ENCODE results near the gene CBX7.

CBX7 gene

DNA sequence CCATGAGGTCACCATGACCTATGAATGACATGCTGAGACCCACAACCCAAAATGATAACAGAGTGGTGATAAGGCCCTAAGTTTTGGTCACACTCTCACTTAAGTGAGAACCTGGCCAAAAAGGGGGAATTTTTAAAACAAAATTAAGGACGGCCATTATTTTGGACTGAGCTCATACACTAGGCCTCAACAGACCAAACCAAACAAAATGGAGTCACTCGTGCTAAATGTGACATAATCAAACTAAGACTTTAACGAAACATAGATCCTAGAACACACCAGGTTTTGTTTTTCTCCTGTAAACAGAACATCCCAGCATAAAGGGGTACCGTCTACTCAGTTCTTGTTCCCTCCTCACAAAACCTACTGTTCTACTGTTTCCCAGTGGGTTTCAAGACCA lies 44.0 kb downstream of the CBX7 start:
- ChIA-PET CTCF (interaction anchor here (0.6 kb wide), 1 partner anchor 17 kb away, joined by 3 read pairs; no protein-coding TSS in a partner anchor), POLR2A (no interaction called here)
- DNase-seq (ENCODE audit: extremely low spot score) = no peak
- no peak for TF ChIP-seq SP1 (IDR thresholded peaks at IDR 0.05)
- TF ChIP-seq PKNOX1 (IDR thresholded peaks at IDR 0.05) = no peak
- no peak for TF ChIP-seq ARNT (IDR thresholded peaks at IDR 0.05)
- TF ChIP-seq SUZ12 (IDR thresholded peaks at IDR 0.05) = no peak
- TF ChIP-seq FOXK2 (IDR thresholded peaks at IDR 0.05) = no peak
- no peak for TF ChIP-seq HDGF (IDR thresholded peaks at IDR 0.05; ENCODE audit: borderline replicate concordance)
- no peak for TF ChIP-seq LEF1 (IDR thresholded peaks at IDR 0.05; ENCODE audit: borderline replicate concordance)
- TF ChIP-seq TARDBP (IDR thresholded peaks at IDR 0.05) = no peak
- no peak for TF ChIP-seq FOXM1 (IDR thresholded peaks at IDR 0.05; ENCODE audit: borderline replicate concordance)
- no peak for TF ChIP-seq FOXA1 (IDR thresholded peaks at IDR 0.05)
- TF ChIP-seq ELF4 (IDR thresholded peaks at IDR 0.05) = no peak

DNA sequence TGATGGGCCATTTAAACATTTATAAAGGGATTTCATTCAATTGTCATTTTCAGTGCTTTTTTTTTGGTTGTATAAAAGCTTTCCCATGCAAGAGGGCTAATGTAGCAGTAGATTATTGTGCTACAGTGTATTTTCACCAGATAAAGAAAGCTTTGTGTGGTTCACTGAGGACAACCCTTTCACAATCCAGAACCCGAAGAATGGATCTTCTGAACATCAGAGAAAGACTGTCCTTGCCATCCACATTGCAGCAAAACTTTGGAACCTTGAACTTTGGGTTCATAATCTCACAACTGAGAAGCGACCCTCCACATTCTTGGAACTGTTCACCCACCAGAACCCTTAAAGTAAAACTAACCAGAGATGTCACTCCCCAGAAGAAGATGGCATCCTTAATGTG lies 46.2 kb downstream of the CBX7 start:
- ChIA-PET CTCF (no interaction called here), POLR2A (no interaction called here)
- TF ChIP-seq L3MBTL2 (conservative IDR thresholded peaks at IDR 0.05) (no peak), LEF1 (IDR thresholded peaks at IDR 0.05; ENCODE audit: borderline replicate concordance) (no peak), SUZ12 (IDR thresholded peaks at IDR 0.05) (no peak), TARDBP (IDR thresholded peaks at IDR 0.05) (no peak), FOXA1 (IDR thresholded peaks at IDR 0.05) (no peak)
- DNase-seq (ENCODE audit: extremely low spot score) = no peak

DNA sequence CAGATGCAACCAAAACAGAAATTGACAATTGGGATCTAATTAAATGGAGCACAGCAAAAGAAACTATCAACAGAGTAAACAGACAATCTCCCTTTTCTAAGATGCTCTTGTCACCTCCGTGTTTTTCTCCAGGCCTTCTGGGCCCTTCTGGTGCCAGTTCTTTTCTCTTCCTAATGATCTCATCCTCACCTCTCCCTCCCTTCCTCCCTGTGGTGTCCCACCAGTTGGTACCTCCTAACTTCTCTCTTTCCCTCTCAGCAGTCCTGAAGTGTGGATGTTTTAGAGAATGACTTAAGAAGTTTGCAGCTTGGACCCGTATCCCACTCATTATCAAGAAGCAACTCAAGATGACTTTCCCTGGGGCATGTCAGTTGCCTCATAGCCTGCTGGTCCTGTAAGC lies 49.0 kb downstream of the CBX7 start:
- ChIA-PET POLR2A (interaction anchor here (1.2 kb wide), 1 partner anchor 14 kb away, joined by 3 read pairs; no protein-coding TSS in a partner anchor), CTCF (no interaction called here)
- no peak for TF ChIP-seq CTBP1 (IDR thresholded peaks at IDR 0.05; ENCODE audit: borderline replicate concordance)
- TF ChIP-seq HDGF (IDR thresholded peaks at IDR 0.05; ENCODE audit: borderline replicate concordance) = no peak
- no peak for TF ChIP-seq L3MBTL2 (conservative IDR thresholded peaks at IDR 0.05)
- no peak for TF ChIP-seq FOXM1 (IDR thresholded peaks at IDR 0.05; ENCODE audit: borderline replicate concordance)
- TF ChIP-seq ELF4 (IDR thresholded peaks at IDR 0.05) = no peak
- TF ChIP-seq NFRKB (IDR thresholded peaks at IDR 0.05) = no peak
- no peak for TF ChIP-seq SP1 (IDR thresholded peaks at IDR 0.05)
- no peak for TF ChIP-seq LEF1 (IDR thresholded peaks at IDR 0.05; ENCODE audit: borderline replicate concordance)
- no peak for TF ChIP-seq SUZ12 (IDR thresholded peaks at IDR 0.05)
- TF ChIP-seq BHLHE40 (IDR thresholded peaks at IDR 0.05; ENCODE audit: borderline replicate concordance) = no peak
- no peak for TF ChIP-seq TARDBP (IDR thresholded peaks at IDR 0.05)
- no peak for TF ChIP-seq ARNT (IDR thresholded peaks at IDR 0.05)
- TF ChIP-seq FOXK2 (IDR thresholded peaks at IDR 0.05) = no peak
- TF ChIP-seq FOXA1 (IDR thresholded peaks at IDR 0.05) = no peak
- TF ChIP-seq PKNOX1 (IDR thresholded peaks at IDR 0.05) = no peak
- no peak for TF ChIP-seq ZNF384 (IDR thresholded peaks at IDR 0.05)
- DNase-seq (ENCODE audit: extremely low spot score) = no peak

DNA sequence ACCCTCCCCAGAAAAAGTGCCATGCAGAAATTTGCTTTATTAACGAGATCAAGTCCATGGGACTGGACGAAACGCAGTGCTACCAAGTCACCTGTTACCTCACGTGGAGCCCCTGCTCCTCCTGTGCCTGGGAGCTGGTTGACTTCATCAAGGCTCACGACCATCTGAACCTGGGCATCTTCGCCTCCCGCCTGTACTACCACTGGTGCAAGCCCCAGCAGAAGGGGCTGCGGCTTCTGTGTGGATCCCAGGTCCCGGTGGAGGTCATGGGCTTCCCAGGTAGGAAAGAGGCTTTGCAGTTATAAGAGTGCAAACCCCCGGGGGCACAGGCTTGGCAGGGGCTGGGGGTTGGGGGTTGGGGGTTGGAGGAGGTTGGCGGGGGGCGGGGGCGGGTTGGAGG lies 51.3 kb downstream of the CBX7 start:
- TF ChIP-seq CTBP1 (IDR thresholded peaks at IDR 0.05; ENCODE audit: borderline replicate concordance) (no peak), ZNF384 (IDR thresholded peaks at IDR 0.05) (no peak), ARNT (IDR thresholded peaks at IDR 0.05) (no peak), BHLHE40 (IDR thresholded peaks at IDR 0.05; ENCODE audit: borderline replicate concordance) (no peak), FOXK2 (IDR thresholded peaks at IDR 0.05) (no peak), LEF1 (IDR thresholded peaks at IDR 0.05; ENCODE audit: borderline replicate concordance) (no peak), FOXA1 (IDR thresholded peaks at IDR 0.05) (no peak), SUZ12 (IDR thresholded peaks at IDR 0.05) (no peak), TARDBP (IDR thresholded peaks at IDR 0.05) (no peak), PKNOX1 (IDR thresholded peaks at IDR 0.05) (no peak), SP1 (IDR thresholded peaks at IDR 0.05) (no peak), NFRKB (IDR thresholded peaks at IDR 0.05) (no peak), HDGF (IDR thresholded peaks at IDR 0.05; ENCODE audit: borderline replicate concordance) (no peak), ELF4 (IDR thresholded peaks at IDR 0.05) (no peak), L3MBTL2 (conservative IDR thresholded peaks at IDR 0.05) (no peak)
- ChIA-PET CTCF (no interaction called here), POLR2A (no interaction called here)
- DNase-seq (ENCODE audit: extremely low spot score) = peak; percentile 6

GRCh38 chr22:39098576-39098975 lies 53.9 kb downstream of the CBX7 start:
- no peak for TF ChIP-seq ARNT (IDR thresholded peaks at IDR 0.05)
- TF ChIP-seq ZNF384 (IDR thresholded peaks at IDR 0.05) = no peak
- TF ChIP-seq CTBP1 (IDR thresholded peaks at IDR 0.05; ENCODE audit: borderline replicate concordance) = no peak
- no peak for TF ChIP-seq SP1 (IDR thresholded peaks at IDR 0.05)
- no peak for TF ChIP-seq ELF4 (IDR thresholded peaks at IDR 0.05)
- TF ChIP-seq BHLHE40 (IDR thresholded peaks at IDR 0.05; ENCODE audit: borderline replicate concordance) = no peak
- TF ChIP-seq NFRKB (IDR thresholded peaks at IDR 0.05) = no peak
- no peak for TF ChIP-seq FOXM1 (IDR thresholded peaks at IDR 0.05; ENCODE audit: borderline replicate concordance)
- no peak for TF ChIP-seq LEF1 (IDR thresholded peaks at IDR 0.05; ENCODE audit: borderline replicate concordance)
- TF ChIP-seq HDGF (IDR thresholded peaks at IDR 0.05; ENCODE audit: borderline replicate concordance) = no peak
- no peak for TF ChIP-seq FOXK2 (IDR thresholded peaks at IDR 0.05)
- TF ChIP-seq FOXA1 (IDR thresholded peaks at IDR 0.05) = no peak
- POLR2A ChIA-PET = interaction anchor here (1.5 kb wide), 1 partner anchor 12 kb away, joined by 3 read pairs; no protein-coding TSS in a partner anchor
- no peak for DNase-seq (ENCODE audit: extremely low spot score)
- CTCF ChIA-PET = interaction anchor here (1.1 kb wide), 1 partner anchor 23 kb away, joined by 5 read pairs; no protein-coding TSS in a partner anchor

DNA sequence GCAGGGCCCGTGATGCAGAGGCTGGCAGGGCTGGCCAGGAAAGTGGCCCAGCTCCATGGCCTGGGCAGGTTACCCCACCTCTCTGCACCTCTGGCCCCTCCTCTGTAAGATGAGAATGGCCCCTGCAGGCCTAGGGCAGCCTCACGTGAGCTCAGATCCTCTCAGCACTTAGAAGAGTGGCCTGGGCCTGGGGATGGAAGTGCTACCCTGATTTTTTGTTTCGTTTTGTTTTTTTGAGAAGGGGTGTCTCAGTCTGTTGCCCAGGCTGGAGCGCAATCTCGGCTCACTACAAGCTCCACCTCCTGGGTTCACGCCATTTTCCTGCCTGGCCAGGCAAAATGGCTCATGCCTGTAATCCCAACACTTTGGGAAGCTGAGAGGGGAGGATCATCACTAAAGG lies 54.5 kb downstream of the CBX7 start:
- ChIA-PET CTCF (interaction anchor here (1.1 kb wide), 1 partner anchor 23 kb away, joined by 5 read pairs; no protein-coding TSS in a partner anchor), POLR2A (interaction anchor here (1.5 kb wide), 1 partner anchor 13 kb away, joined by 3 read pairs; no protein-coding TSS in a partner anchor)
- TF ChIP-seq FOXM1 (IDR thresholded peaks at IDR 0.05; ENCODE audit: borderline replicate concordance) = no peak
- TF ChIP-seq HDGF (IDR thresholded peaks at IDR 0.05; ENCODE audit: borderline replicate concordance) = no peak
- no peak for TF ChIP-seq NFRKB (IDR thresholded peaks at IDR 0.05)
- no peak for TF ChIP-seq TARDBP (IDR thresholded peaks at IDR 0.05)
- no peak for TF ChIP-seq SP1 (IDR thresholded peaks at IDR 0.05)
- no peak for TF ChIP-seq SUZ12 (IDR thresholded peaks at IDR 0.05)
- no peak for TF ChIP-seq PKNOX1 (IDR thresholded peaks at IDR 0.05)
- no peak for TF ChIP-seq FOXA1 (IDR thresholded peaks at IDR 0.05)
- TF ChIP-seq ELF4 (IDR thresholded peaks at IDR 0.05) = no peak
- TF ChIP-seq BHLHE40 (IDR thresholded peaks at IDR 0.05; ENCODE audit: borderline replicate concordance) = no peak
- TF ChIP-seq L3MBTL2 (conservative IDR thresholded peaks at IDR 0.05) = no peak
- no peak for TF ChIP-seq CTBP1 (IDR thresholded peaks at IDR 0.05; ENCODE audit: borderline replicate concordance)
- no peak for TF ChIP-seq FOXK2 (IDR thresholded peaks at IDR 0.05)
- TF ChIP-seq LEF1 (IDR thresholded peaks at IDR 0.05; ENCODE audit: borderline replicate concordance) = no peak
- no peak for TF ChIP-seq ARNT (IDR thresholded peaks at IDR 0.05)
- no peak for TF ChIP-seq ZNF384 (IDR thresholded peaks at IDR 0.05)
- DNase-seq (ENCODE audit: extremely low spot score) = peak; percentile 9
